OCI-LY1 (cell line): ENCODE measurements around the gene PIP4P1.

Experiments
- EZH2 ChIP-seq: fragments of 200-600 bp; sonication (generic), shearing (Covaris generic); IDR thresholded peaks from 2 replicates; pipeline ENCODE4 v1.8.0; 2017; ENCODE audit warnings: borderline replicate concordance, mixed run types, mild to moderate bottlenecking, antibody characterized with exemption, low read length, moderate library complexity, mixed read lengths
- TF ChIP-seq, protein P1 (sequence below): fragments of 200-600 bp; sonication (generic), shearing (Covaris generic); IDR thresholded peaks from 2 replicates; pipeline ENCODE4 v1.5.1; 2017; ENCODE audit warnings: mild to moderate bottlenecking, antibody characterized with exemption, low read length, moderate library complexity, mixed read lengths

DNA sequence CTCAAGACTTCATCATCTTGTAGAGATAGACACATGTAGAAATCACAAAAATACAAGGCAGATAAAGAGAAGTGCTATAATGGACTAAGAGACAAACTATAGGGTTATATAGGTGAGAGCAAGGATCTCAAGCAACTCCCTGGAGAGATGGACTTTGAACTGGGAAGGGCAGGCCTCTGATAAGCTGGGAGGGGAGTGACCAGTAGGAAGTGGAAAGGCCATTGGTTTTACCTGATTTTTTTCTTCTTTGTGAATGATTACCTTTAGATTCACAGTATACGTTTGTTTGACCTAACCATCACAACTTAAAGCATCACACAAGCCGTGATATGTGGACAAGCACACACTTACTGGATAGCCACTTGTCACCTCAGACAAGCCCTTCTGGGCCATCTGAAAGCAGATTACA is 42.7 kb downstream of the PIP4P1 start:
- TF ChIP-seq, protein P1, sequence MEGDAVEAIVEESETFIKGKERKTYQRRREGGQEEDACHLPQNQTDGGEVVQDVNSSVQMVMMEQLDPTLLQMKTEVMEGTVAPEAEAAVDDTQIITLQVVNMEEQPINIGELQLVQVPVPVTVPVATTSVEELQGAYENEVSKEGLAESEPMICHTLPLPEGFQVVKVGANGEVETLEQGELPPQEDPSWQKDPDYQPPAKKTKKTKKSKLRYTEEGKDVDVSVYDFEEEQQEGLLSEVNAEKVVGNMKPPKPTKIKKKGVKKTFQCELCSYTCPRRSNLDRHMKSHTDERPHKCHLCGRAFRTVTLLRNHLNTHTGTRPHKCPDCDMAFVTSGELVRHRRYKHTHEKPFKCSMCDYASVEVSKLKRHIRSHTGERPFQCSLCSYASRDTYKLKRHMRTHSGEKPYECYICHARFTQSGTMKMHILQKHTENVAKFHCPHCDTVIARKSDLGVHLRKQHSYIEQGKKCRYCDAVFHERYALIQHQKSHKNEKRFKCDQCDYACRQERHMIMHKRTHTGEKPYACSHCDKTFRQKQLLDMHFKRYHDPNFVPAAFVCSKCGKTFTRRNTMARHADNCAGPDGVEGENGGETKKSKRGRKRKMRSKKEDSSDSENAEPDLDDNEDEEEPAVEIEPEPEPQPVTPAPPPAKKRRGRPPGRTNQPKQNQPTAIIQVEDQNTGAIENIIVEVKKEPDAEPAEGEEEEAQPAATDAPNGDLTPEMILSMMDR = no peak
- no peak for TF ChIP-seq EZH2
